ENCODE results near the gene ESPL1. TPM values are rescaled to one million over a fixed set of nuclear protein-coding genes. Genes with fewer than 3 reads are reported as not detected.
A peak's percentile ranks its signal among the peaks of the same experiment; 100 is the strongest.

Gene ESPL1
- total RNA-seq, 2 donors from 2014 or later, result 33.3 to 50.7 TPM

DNA sequence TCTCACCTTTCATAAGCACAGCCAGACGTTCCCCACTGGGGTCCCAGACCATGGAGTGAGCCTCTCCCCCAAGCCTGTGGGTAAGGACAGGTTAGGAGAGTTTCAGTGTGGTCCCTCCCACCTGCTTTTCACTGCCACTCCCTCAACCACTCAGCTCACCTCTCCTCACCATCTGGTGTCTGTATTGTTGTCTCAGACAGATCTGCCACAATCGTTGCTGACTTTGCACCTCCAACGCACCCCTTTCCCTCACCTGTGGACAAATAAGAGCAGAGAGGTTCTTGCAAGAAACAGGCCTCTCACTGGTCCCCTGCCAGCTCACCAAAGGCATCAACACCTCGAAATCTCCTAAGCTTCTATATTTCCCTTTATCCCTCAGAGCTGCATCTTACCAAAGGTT lies 40.2 kb downstream of the ESPL1 start:
- Histone ChIP-seq H3K27me3 (ENCODE audit: control insufficient read depth, insufficient read depth, low read length, poor library complexity, severe bottlenecking) (no peaks in the 10 kb centered on the region), H3K27ac (ENCODE audit: low read depth, low read length) (no peak overlapping the region), H3K4me1 (ENCODE audit: control insufficient read depth, insufficient read depth, low read length) (no peaks in the 10 kb centered on the region), H3K9me3 (ENCODE audit: control insufficient read depth, low read length) (no peaks in the 10 kb centered on the region), H3K36me3 (ENCODE audit: control insufficient read depth, insufficient read depth, low read length) (peaks cover 65% of the 10 kb centered on the region), H3K4me3 (ENCODE audit: low read length) (no peak overlapping the region), H3K9ac (ENCODE audit: extremely low read depth, low read length, poor library complexity, severe bottlenecking) (no peak overlapping the region)
- 77 to 78% methylated on average over 4 of the region's 4 CpGs for WGBS, 2 experiments (ENCODE audit: insufficient coverage in 1 of 2, insufficient read length in 1 of 2)
- no peak overlapping the region for H3K4me3 Mint-ChIP-seq
- H3K9me3 Mint-ChIP-seq, result no peaks in the 10 kb centered on the region
- TF ChIP-seq, protein P1, sequence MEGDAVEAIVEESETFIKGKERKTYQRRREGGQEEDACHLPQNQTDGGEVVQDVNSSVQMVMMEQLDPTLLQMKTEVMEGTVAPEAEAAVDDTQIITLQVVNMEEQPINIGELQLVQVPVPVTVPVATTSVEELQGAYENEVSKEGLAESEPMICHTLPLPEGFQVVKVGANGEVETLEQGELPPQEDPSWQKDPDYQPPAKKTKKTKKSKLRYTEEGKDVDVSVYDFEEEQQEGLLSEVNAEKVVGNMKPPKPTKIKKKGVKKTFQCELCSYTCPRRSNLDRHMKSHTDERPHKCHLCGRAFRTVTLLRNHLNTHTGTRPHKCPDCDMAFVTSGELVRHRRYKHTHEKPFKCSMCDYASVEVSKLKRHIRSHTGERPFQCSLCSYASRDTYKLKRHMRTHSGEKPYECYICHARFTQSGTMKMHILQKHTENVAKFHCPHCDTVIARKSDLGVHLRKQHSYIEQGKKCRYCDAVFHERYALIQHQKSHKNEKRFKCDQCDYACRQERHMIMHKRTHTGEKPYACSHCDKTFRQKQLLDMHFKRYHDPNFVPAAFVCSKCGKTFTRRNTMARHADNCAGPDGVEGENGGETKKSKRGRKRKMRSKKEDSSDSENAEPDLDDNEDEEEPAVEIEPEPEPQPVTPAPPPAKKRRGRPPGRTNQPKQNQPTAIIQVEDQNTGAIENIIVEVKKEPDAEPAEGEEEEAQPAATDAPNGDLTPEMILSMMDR (conservative IDR thresholded peaks at IDR 0.05), result no peak
- no peak for DNase-seq
- H3K27me3 Mint-ChIP-seq (ENCODE audit: insufficient read depth), result no peaks in the 10 kb centered on the region
- H3K36me3 Mint-ChIP-seq (ENCODE audit: low read depth), result peaks cover 60% of the 10 kb centered on the region
- no peak overlapping the region for H3K27ac Mint-ChIP-seq
- no peaks in the 10 kb centered on the region for H3K4me1 Mint-ChIP-seq

DNA sequence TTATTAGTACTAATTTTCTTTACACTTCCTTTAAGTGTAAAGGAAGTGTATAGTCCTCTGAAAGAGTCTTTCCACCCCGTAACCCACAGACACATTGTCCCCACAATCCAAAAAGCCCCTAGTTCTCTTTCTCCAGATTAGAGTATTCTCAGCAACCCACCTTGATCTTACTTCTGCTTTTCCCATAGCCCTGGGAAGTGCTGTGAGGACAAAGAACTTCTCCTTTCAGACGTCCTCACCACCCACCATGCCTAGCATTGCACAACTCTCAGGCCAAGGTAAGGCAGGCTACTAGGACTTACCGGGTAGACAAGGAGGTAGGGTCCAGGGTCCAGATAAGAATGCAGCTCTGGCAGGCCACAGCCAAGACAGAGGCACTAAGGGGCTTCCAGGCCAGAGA lies 45.9 kb downstream of the ESPL1 start:
- Histone ChIP-seq H3K27me3 (ENCODE audit: control insufficient read depth, insufficient read depth, low read length, poor library complexity, severe bottlenecking) (no peaks in the 10 kb centered on the region), H3K4me3 (ENCODE audit: low read length) (no peak overlapping the region), H3K4me1 (ENCODE audit: control insufficient read depth, insufficient read depth, low read length) (no peaks in the 10 kb centered on the region), H3K9ac (ENCODE audit: extremely low read depth, low read length, poor library complexity, severe bottlenecking) (no peak overlapping the region), H3K27ac (ENCODE audit: low read depth, low read length) (no peak overlapping the region), H3K9me3 (ENCODE audit: control insufficient read depth, low read length) (no peaks in the 10 kb centered on the region), H3K36me3 (ENCODE audit: control insufficient read depth, insufficient read depth, low read length) (peaks cover 65% of the 10 kb centered on the region)
- Mint-ChIP-seq H3K36me3 (ENCODE audit: low read depth) (peaks cover 58% of the 10 kb centered on the region), H3K27ac (no peak overlapping the region), H3K9me3 (no peaks in the 10 kb centered on the region), H3K4me1 (no peaks in the 10 kb centered on the region), H3K4me3 (no peak overlapping the region), H3K27me3 (ENCODE audit: insufficient read depth) (no peaks in the 10 kb centered on the region)
- no peak for DNase-seq
- TF ChIP-seq, protein P1 (conservative IDR thresholded peaks at IDR 0.05), result no peak
- 80 to 94% methylated on average over 1 to 2 of the region's 3 CpGs for WGBS, 2 experiments (ENCODE audit: insufficient coverage in 1 of 2, insufficient read length in 1 of 2)

DNA sequence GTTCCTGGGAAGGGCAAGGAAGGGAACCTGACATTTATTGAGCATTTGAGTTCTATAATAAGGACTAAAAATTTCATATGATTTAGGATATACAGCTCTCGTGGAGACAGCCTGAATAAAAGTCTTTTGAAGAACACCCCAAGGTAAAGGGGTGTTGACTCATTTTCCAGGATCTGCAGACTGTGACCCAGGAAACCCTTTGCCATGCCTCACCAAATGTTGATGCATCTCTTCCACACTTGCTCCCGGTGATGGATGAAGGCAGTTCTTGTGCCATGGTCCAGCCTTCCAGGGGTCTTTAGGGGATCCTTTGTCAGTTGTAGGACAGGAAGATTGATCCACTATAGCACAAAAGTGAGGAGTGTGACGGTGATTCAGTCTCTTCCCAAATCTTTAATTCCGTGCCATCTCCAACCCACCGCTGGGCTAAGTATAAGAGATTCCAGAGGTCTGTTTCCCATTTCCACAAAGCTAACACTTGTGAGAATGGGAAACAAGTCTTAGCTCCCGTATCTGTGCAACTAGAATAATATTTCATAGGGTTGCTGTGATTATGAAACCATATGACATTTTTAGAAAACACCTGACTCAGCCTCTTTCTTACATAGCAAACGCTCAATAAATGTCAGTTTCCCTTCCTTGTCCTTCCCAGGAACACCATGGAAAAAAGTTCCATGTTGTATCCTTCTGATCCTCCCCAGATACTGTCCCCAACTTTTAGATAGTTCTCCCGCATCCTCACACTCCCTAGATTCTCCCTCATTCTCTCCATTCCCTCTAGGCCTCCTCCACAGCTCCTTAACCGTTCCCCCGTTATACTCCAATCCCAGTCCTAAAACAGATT lies 52.5 kb downstream of the ESPL1 start:
- no peak for DNase-seq
- H3K27ac ChIP-seq (ENCODE audit: low read depth, low read length), result no peak overlapping the region
- no peaks in the 10 kb centered on the region for H3K27me3 ChIP-seq (ENCODE audit: control insufficient read depth, insufficient read depth, low read length, poor library complexity, severe bottlenecking)
- peaks cover 24% of the 10 kb centered on the region for H3K36me3 ChIP-seq (ENCODE audit: control insufficient read depth, insufficient read depth, low read length)
- Mint-ChIP-seq H3K4me3 (peak overlapping the region; percentile 77), H3K27ac (peak overlapping the region; percentile 99), H3K27me3 (ENCODE audit: insufficient read depth) (peaks cover 20% of the 10 kb centered on the region), H3K4me1 (peaks cover 18% of the 10 kb centered on the region), H3K36me3 (ENCODE audit: low read depth) (peaks cover 22% of the 10 kb centered on the region), H3K9me3 (no peaks in the 10 kb centered on the region)
- H3K9ac ChIP-seq (ENCODE audit: extremely low read depth, low read length, poor library complexity, severe bottlenecking), result peak overlapping the region; percentile 76
- TF ChIP-seq, protein P1 (conservative IDR thresholded peaks at IDR 0.05), result no peak
- H3K4me3 ChIP-seq (ENCODE audit: low read length), result peak overlapping the region; percentile 94
- H3K4me1 ChIP-seq (ENCODE audit: control insufficient read depth, insufficient read depth, low read length), result peaks cover 10% of the 10 kb centered on the region
- 60 to 69% methylated on average over 6 to 10 of the region's 10 CpGs for WGBS, 2 experiments (ENCODE audit: insufficient coverage in 1 of 2, insufficient read length in 1 of 2)
- no peaks in the 10 kb centered on the region for H3K9me3 ChIP-seq (ENCODE audit: control insufficient read depth, low read length)

Measured in endodermal cell (in vitro differentiated cells).